Skeletal muscle tissue (tissue), 4 donors: ENCODE data around the gene MPL. TPM values are rescaled to one million over a fixed set of nuclear protein-coding genes. Genes with fewer than 3 reads are reported as not detected.
"Not testable (repeated sequence)": the region's sequence is repeated elsewhere in the genome, so short reads cannot be mapped to it uniquely, and the experiment has no call there.

Experiments
- H3K27ac ChIP-seq: one replicate; pipeline ENCODE4 v1.7.0; 2013; ENCODE audit warnings: mild to moderate bottlenecking, low read depth, low read length, inconsistent platforms
- H3K27me3 ChIP-seq, 3 donors: one replicate each; pipeline ENCODE4 v1.7.0; 2013; ENCODE audit warnings: low read length in 3 of 3; ENCODE audit not compliant: control insufficient read depth in 3 of 3, insufficient read depth in 3 of 3
- H3K36me3 ChIP-seq, 3 donors: one replicate each; pipeline ENCODE4 v1.7.0; 2013; ENCODE audit warnings: low read length in 3 of 3; ENCODE audit not compliant: control insufficient read depth in 3 of 3, insufficient read depth in 3 of 3
- H3K4me1 ChIP-seq, 3 donors: one replicate each; pipeline ENCODE4 v1.7.0; 2013; ENCODE audit warnings: low read length in 3 of 3, mild to moderate bottlenecking in 3 of 3; ENCODE audit not compliant: control insufficient read depth in 3 of 3, insufficient read depth in 3 of 3
- H3K4me3 ChIP-seq, 3 donors: one replicate each; pipeline ENCODE4 v1.7.0; 2013; ENCODE audit warnings: low read length in 3 of 3
- H3K9ac ChIP-seq, 3 donors: one replicate each; pipeline ENCODE4 v1.7.0; 2013; ENCODE audit warnings: low read length in 3 of 3, mild to moderate bottlenecking in 3 of 3, moderate library complexity in 2 of 3, low read depth in 1 of 3
- H3K9me3 ChIP-seq, 3 donors: one replicate each; pipeline ENCODE4 v1.7.0; 2013; ENCODE audit warnings: low read length in 3 of 3; ENCODE audit not compliant: control insufficient read depth in 3 of 3
- total RNA-seq: library from RNA; depleted of rRNA; stranded (reverse); fragments of >200 nt; gene quantifications from one replicate; pipeline ENCODE4 v1.2.3, GENCODE V29; 2014
- donor health status: Osteomylitis.

The MPL gene
- total RNA-seq, 1 donor from 2014 or later, result not detected

DNA sequence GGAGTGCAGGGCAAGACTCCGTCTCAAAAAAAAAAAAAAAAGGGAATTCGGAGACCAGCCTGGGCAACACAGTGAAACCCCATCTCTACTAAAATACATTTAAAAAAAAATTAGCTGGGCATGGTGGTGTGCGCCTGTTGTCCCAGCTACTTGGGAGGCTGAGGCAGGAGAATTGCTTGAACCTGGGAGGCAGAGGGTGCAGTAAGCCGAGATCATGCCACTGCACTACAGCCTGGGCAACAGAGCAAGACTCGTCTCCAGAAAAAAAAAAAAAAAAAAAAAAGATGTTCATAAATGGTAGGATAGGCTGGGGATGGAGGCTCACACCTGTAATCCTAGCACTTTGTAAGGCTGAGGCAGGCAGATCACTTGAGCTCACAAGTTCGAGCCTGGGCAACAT lies 32.2 kb downstream of the MPL start:
- H3K9ac ChIP-seq, H3K4me3 ChIP-seq, H3K9me3 ChIP-seq, H3K27me3 ChIP-seq, H3K27ac ChIP-seq: not testable (repeated sequence)
- H3K4me1 ChIP-seq, result peaks cover 19 to 31% (median 20%) of the 10 kb centered on the region in 3 donors
- H3K36me3 ChIP-seq, result peaks cover 10 to 21% (median 13%) of the 10 kb centered on the region in 3 donors

DNA sequence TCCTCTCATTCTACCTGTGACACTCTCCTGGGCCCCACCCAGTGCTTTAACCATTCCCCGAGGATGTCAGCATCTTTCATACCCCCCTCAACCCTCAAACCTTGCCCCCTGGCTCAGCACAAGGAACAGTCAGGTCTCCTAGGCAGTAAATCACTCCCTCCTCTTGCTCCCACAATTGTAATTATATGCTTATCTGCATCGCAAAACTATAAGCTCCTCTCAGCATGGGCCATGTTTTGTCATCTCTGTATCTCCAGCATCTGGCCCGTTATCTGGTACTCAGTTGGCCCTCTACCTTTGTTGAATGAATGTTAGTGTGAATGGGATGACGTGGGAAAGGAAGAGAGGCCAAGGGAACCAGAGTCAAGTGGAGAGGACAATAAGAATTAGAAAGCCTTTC lies 32.9 kb downstream of the MPL start:
- Histone ChIP-seq H3K9ac (no peak overlapping the region), H3K27me3 (no peaks in the 10 kb centered on the region), H3K4me3 (no peak overlapping the region), H3K27ac (no peak overlapping the region), H3K4me1 (peaks cover 19 to 31% (median 20%) of the 10 kb centered on the region in 3 donors), H3K9me3 (no peaks in the 10 kb centered on the region), H3K36me3 (peaks cover 2 to 13% (median 6%) of the 10 kb centered on the region in 3 donors)

DNA sequence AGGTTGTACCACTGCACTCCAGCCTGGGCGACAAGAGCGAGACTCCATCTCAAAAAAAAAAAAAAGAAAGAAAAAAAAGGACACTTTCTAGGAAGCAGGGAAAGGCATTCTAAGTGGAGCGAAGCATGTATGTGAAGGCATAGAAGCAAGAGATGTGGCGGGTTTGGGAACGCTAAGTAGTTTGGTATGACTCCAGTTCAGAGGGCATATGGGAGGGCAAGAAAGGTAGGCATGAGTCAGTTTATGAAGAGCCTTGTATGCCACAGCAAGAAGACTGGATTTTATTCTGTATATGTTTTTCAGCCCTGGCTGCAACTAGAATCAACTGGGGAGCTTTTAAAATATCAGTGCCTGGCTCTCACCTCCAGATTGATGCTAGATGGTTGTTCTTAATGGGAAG lies 34.6 kb downstream of the MPL start:
- H3K4me3 ChIP-seq, result no peak overlapping the region
- no peak overlapping the region for H3K9ac ChIP-seq
- no peak overlapping the region for H3K27ac ChIP-seq
- no peaks in the 10 kb centered on the region for H3K9me3 ChIP-seq
- H3K4me1 ChIP-seq, result peaks cover 11 to 23% (median 12%) of the 10 kb centered on the region in 3 donors
- H3K36me3 ChIP-seq, result peaks cover 2 to 15% (median 12%) of the 10 kb centered on the region in 3 donors
- no peaks in the 10 kb centered on the region for H3K27me3 ChIP-seq

DNA sequence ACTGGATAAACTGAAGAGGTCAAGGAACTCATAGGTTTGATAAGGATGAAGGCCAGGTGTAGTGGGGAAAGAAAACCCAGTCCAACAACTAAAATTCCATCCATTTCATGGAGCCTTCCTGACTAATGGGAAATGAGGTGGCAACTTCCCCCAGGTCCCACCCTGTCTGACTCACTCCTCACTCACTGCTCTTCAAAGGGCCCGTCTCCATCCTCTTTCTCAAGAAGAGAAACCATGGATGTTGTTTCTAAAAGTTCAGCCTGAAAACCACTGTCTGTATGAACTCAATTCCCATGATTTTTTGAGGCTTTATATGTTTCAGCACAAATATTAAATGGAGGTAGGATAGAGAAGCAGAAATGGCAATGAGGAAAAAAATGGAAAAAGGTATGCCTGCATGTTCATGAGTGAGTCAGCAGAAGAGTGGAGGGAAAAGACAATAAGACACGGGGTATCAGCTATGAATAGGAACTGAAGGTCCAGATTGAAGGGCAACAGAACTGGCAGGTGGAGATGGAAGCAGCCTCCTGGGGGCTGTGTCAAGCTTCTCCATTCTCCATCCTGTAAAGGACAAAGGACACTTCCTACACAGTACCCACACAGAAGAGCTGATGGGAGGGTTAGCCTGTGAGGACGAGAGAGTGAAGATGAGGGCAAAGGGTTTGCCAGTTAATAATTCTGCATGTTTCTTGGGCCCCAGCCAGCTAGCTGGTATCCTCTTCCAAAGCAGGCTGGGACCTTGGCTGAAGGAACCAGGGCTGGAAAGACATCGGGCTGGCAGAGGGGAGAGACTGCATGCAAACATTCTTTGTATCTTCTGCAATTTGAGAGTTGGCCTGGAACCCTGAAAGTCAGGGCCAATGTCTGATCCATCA lies 35.7 kb downstream of the MPL start:
- Histone ChIP-seq H3K27me3 (no peaks in the 10 kb centered on the region), H3K4me3 (no peak overlapping the region), H3K9ac (no peak overlapping the region), H3K27ac (no peak overlapping the region), H3K4me1 (peaks cover 7 to 18% (median 8%) of the 10 kb centered on the region in 3 donors), H3K36me3 (peaks cover 2 to 17% (median 12%) of the 10 kb centered on the region in 3 donors), H3K9me3 (no peaks in the 10 kb centered on the region)

DNA sequence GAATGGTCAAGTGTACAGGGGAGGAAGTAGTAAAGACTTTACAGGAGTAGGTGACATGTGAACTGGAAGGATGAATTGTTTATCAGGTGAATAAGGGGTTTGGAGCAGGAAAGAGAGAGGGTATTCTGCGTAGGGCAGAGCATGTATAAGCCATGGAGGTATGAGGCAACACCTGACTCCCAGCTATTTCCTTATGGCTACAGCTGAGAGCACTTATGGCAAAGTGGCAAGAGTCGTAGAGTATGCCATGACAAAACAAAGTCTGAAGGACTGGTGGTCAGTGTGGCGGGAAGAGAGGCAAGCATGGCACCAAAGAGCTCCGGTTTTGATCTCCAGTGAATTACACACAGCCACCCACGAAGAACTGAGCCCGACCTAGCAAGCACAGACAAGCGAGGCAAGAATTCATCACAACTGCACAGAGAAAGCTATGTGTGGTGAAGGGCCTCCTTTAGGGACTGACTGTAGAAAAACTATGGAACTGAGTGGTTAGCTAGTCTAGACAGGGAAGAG lies 39.2 kb downstream of the MPL start:
- Histone ChIP-seq H3K27ac (no peak overlapping the region), H3K4me3 (no peak overlapping the region), H3K9ac (no peak overlapping the region), H3K4me1 (peaks cover 0 to 12% (median 1%) of the 10 kb centered on the region in 3 donors), H3K9me3 (no peaks in the 10 kb centered on the region), H3K27me3 (no peaks in the 10 kb centered on the region), H3K36me3 (peaks cover 3 to 28% (median 20%) of the 10 kb centered on the region in 3 donors)

DNA sequence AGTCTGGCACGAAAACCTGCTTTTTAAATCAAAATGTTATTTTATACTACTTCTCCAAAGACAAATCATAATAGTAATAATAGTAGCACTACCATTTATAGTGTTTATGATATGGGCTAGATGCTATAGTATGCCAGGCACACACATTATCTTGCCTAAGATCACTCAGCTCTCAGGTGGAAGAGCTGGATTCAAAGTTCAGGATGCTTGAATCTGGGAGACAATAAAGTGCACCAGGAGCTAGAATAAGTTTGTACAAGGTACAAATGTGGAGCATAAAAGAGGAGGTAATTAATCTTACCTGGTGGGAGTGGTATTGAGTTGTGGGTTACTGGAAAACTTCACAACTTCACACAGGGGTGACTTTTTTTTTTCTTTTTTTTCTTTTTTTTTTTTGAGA lies 40.2 kb downstream of the MPL start:
- H3K36me3 ChIP-seq, result peaks cover 12 to 38% (median 26%) of the 10 kb centered on the region in 3 donors
- no peak overlapping the region for H3K27ac ChIP-seq
- no peaks in the 10 kb centered on the region for H3K9me3 ChIP-seq
- H3K4me3 ChIP-seq, result no peak overlapping the region
- no peaks in the 10 kb centered on the region for H3K27me3 ChIP-seq
- no peak overlapping the region for H3K9ac ChIP-seq
- H3K4me1 ChIP-seq, result peaks cover 0 to 20% (median 3%) of the 10 kb centered on the region in 3 donors

DNA sequence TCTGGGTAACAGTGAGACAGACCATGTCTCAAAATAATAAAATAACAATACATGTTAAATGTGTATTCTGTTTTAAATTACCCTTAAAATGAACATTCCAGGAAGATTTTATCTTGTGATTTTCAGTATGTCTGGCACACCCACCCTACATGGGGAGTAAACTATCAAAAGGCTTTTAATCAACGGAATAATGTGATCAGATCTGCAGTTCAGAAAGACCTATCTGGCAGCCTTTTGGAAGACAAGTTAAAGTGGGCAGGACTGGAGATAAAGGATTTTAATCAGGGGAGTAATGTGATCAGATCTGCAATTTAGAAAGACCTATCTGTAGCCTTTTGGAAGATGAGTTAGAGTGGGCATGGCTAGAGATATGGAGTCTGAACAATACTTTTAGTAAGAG lies 41.9 kb downstream of the MPL start:
- Histone ChIP-seq H3K9me3 (no peaks in the 10 kb centered on the region), H3K36me3 (peaks cover 22 to 51% (median 39%) of the 10 kb centered on the region in 3 donors), H3K9ac (no peak overlapping the region), H3K4me3 (no peak overlapping the region), H3K4me1 (peaks cover 0 to 10% (median 3%) of the 10 kb centered on the region in 3 donors), H3K27ac (no peak overlapping the region), H3K27me3 (no peaks in the 10 kb centered on the region)

DNA sequence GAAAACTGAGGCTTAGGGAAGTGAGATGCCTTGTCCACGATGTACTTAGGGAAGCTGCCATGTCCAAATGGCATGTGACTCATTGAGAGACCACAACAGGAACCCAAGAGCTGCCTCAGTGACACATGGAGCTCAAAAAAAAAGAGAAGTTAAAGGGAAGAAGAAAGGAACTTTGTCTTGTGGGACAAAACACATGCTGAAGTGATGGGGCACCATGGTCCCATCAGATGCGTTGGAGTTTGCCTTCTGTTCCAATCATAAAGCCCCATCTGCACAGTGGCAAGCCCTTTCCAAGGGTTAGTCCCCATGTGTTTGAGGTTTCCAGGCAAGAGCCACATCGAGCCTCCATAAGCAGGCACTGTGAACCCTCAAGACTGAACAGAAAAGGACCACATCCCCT lies 44.0 kb downstream of the MPL start:
- H3K9me3 ChIP-seq, result no peaks in the 10 kb centered on the region

DNA sequence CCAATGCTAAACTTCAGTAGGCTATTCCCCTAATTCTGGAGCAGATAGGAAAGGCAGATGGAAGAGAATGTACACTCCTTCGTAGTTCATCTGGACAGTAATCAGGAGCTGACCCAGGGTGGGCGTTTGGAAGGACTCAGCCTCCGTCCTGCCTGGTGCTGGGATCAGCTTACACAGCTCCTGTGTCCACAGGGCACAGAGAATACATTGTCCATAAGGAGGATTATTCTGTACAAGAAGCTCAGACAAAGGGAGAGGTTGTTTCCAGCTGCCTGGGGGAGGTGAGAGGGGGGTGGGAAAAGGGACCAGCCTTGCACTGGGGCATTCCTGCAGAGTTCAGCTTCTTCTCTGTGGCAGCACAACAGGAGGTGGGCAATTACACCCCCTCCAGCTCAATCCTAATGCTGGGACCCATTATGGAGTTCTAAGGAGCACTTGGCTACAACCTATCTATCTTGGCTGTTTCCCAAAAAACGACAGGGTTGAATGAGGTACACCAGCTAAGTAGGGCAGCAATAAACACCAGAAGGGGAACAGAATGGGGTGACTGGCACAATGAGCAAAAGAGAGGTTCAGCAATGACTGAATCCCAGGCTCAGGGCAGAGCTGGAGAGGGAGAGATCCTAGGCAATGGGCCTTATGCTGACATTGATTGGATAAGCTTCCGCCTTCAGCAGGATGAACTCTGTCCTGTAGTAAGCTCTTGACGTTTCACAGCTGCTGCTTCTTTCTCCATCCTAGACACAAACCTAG lies 44.6 kb downstream of the MPL start:
- Histone ChIP-seq H3K4me3 (no peak overlapping the region), H3K9me3 (no peaks in the 10 kb centered on the region), H3K9ac (no peak overlapping the region), H3K36me3 (peaks cover 48 to 70% (median 61%) of the 10 kb centered on the region in 3 donors), H3K27me3 (no peaks in the 10 kb centered on the region), H3K4me1 (peaks cover 0 to 10% (median 3%) of the 10 kb centered on the region in 3 donors), H3K27ac (no peak overlapping the region)

More for the DNA sequence above, 44.0 kb downstream of the MPL start:
- Histone ChIP-seq H3K4me1 (peaks cover 0 to 10% (median 3%) of the 10 kb centered on the region in 3 donors), H3K27ac (no peak overlapping the region), H3K4me3 (no peak overlapping the region), H3K36me3 (peaks cover 43 to 70% (median 60%) of the 10 kb centered on the region in 3 donors), H3K27me3 (no peaks in the 10 kb centered on the region), H3K9ac (no peak overlapping the region)
